Measurements from ENCODE around the gene FAM237B. TPM values are rescaled to one million over a fixed set of nuclear protein-coding genes. Genes with fewer than 3 reads are reported as not detected.

The FAM237B gene
- total and polyA plus RNA-seq, 4 donors: 0.02 TPM; not detected in 3

- Histone ChIP-seq H3K4me1 (ENCODE audit: control insufficient read depth in 5 of 5, insufficient read depth in 5 of 5, low read length in 5 of 5) (no peaks in the 10 kb centered on the region), H3K27ac (ENCODE audit: low read depth in 1 of 2, low read length in 1 of 2) (peak overlapping the region in 1 of 2 donors; percentile 39), H3K4me3 (no peak overlapping the region), H3K27me3 (ENCODE audit: control insufficient read depth in 3 of 3, insufficient read depth in 3 of 3, low read length in 2 of 3) (no peaks in the 10 kb centered on the region), H3K9ac (ENCODE audit: insufficient read depth in 1 of 2, low read length in 2 of 2) (no peak overlapping the region), H3K9me3 (ENCODE audit: control insufficient read depth in 4 of 4, insufficient read depth in 3 of 4, low read length in 3 of 4) (no peaks in the 10 kb centered on the region), H3K36me3 (ENCODE audit: control insufficient read depth in 4 of 4, insufficient read depth in 4 of 4, low read length in 4 of 4) (no peaks in the 10 kb centered on the region)
- TF ChIP-seq CTCF (IDR thresholded peaks at IDR 0.05; ENCODE audit: control extremely low read depth, extremely low read depth): no peak
- ATAC-seq (ENCODE audit: insufficient read depth, low FRiP score) (no peak), DNase-seq (no peak)
- WGBS, 2 donors: 78 to 87% methylated on average over 5 of the region's 5 CpGs
Observed at GRCh38 chr7:90267263-90267858, 53.7 kb downstream of the FAM237B start.

- Histone ChIP-seq H3K4me3 (no peak overlapping the region), H3K4me1 (ENCODE audit: control insufficient read depth in 5 of 5, insufficient read depth in 5 of 5, low read length in 5 of 5) (no peaks in the 10 kb centered on the region), H3K27ac (ENCODE audit: low read depth in 1 of 2, low read length in 1 of 2) (peak overlapping the region in 1 of 2 donors; percentile 39), H3K9me3 (ENCODE audit: control insufficient read depth in 4 of 4, insufficient read depth in 3 of 4, low read length in 3 of 4) (no peaks in the 10 kb centered on the region), H3K9ac (ENCODE audit: insufficient read depth in 1 of 2, low read length in 2 of 2) (no peak overlapping the region), H3K27me3 (ENCODE audit: control insufficient read depth in 3 of 3, insufficient read depth in 3 of 3, low read length in 2 of 3) (no peaks in the 10 kb centered on the region), H3K36me3 (ENCODE audit: control insufficient read depth in 4 of 4, insufficient read depth in 4 of 4, low read length in 4 of 4) (no peaks in the 10 kb centered on the region)
- TF ChIP-seq CTCF (IDR thresholded peaks at IDR 0.05; ENCODE audit: control extremely low read depth, extremely low read depth): no peak
- 50 to 54% methylated on average over 3 of the region's 3 CpGs for WGBS, 2 donors
- peak in 1 of 3 donors; percentile 33 for DNase-seq
- ATAC-seq (ENCODE audit: insufficient read depth, low FRiP score): no peak
Observed at GRCh38 chr7:90266808-90267207, 54.3 kb downstream of the FAM237B start.

Other genes starting within 250 kb of the FAM237B start
- 10 to 100 TPM in 1 of 2 donors, 1 to 10 TPM in 1; 3.2 to 10.6 TPM for gene STEAP1, start 166.8 kb downstream of the FAM237B start, total RNA-seq
- 10 to 100 TPM in 1 of 2 donors, 1 to 10 TPM in 1; 4.5 to 19.2 TPM for gene STEAP1, start 166.8 kb downstream of the FAM237B start, polyA plus RNA-seq
- 10 to 100 TPM; 14.6 to 16.7 TPM for gene STEAP2, start 109.6 kb downstream of the FAM237B start, total RNA-seq
- 1 to 10 TPM; 5.3 to 7.8 TPM for gene STEAP2, start 109.6 kb downstream of the FAM237B start, polyA plus RNA-seq
- gene CFAP69, start 76.1 kb downstream of the FAM237B start, total RNA-seq: 10 to 100 TPM; 13.0 to 60.0 TPM
- gene CFAP69, start 76.1 kb downstream of the FAM237B start, polyA plus RNA-seq: 1 to 10 TPM; 1.8 to 5.1 TPM
- 10 to 100 TPM; 17.9 to 20.9 TPM for gene GTPBP10, start 25.4 kb upstream of the FAM237B start, total RNA-seq
- gene GTPBP10, start 25.4 kb upstream of the FAM237B start, polyA plus RNA-seq: 10 to 100 TPM in 1 of 2 donors, 1 to 10 TPM in 1; 9.2 to 18.6 TPM
- gene CLDN12, start 82.2 kb upstream of the FAM237B start, total RNA-seq: 10 to 100 TPM; 39.2 to 40.2 TPM
- 10 to 100 TPM; 15.3 to 20.8 TPM for gene CLDN12, start 82.2 kb upstream of the FAM237B start, polyA plus RNA-seq
- under 1 TPM in 1 of 2 donors, not detected in 1; 0.89 TPM for gene PTTG1IP2, start 148.3 kb upstream of the FAM237B start, total RNA-seq
- not detected for gene PTTG1IP2, start 148.3 kb upstream of the FAM237B start, polyA plus RNA-seq